NCI-H1930 (cell line): ENCODE results near the gene NUDT6.

Experiments used
- DNase-seq, 2 experiments: peaks; one replicate each; lab custom pipeline; 2025; lab: John Stamatoyannopoulos, UW

NUDT6 gene

GRCh38 chr4:122914292-122914904 is 8.0 kb downstream of the NUDT6 start:
- no peak for DNase-seq

GRCh38 chr4:122912810-122913575 is 9.4 kb downstream of the NUDT6 start:
- DNase-seq, result no peak

GRCh38 chr4:122911588-122911987 is 10.8 kb downstream of the NUDT6 start:
- no peak for DNase-seq

GRCh38 chr4:122909683-122910082 is 12.7 kb downstream of the NUDT6 start:
- DNase-seq, result no peak

- DNase-seq, result no peak
Measured at GRCh38 chr4:122908223-122908622, 14.2 kb downstream of the NUDT6 start.

GRCh38 chr4:122906859-122907305 is 15.5 kb downstream of the NUDT6 start:
- no peak for DNase-seq

GRCh38 chr4:122903766-122904288 is 18.6 kb downstream of the NUDT6 start:
- DNase-seq, result no peak

- DNase-seq, result no peak
Measured at GRCh38 chr4:122901247-122902010, 21.0 kb downstream of the NUDT6 start.

- DNase-seq, result no peak
Measured at GRCh38 chr4:122900314-122900713, 22.1 kb downstream of the NUDT6 start.

- DNase-seq, result no peak
Measured at GRCh38 chr4:122899682-122900081, 22.7 kb downstream of the NUDT6 start.

- no peak for DNase-seq
Measured at GRCh38 chr4:122898370-122899150, 23.8 kb downstream of the NUDT6 start.

- no peak for DNase-seq
Measured at GRCh38 chr4:122896270-122896669, 26.1 kb downstream of the NUDT6 start.

GRCh38 chr4:122895336-122895995 is 26.9 kb downstream of the NUDT6 start:
- DNase-seq, result no peak

- DNase-seq, result no peak
Measured at GRCh38 chr4:122894827-122895226, 27.6 kb downstream of the NUDT6 start.

- no peak for DNase-seq
Measured at GRCh38 chr4:122890147-122890795, 32.1 kb downstream of the NUDT6 start.

- no peak for DNase-seq
Measured at GRCh38 chr4:122889726-122890125, 32.7 kb downstream of the NUDT6 start.

- no peak for DNase-seq
Measured at GRCh38 chr4:122884499-122884898, 37.9 kb downstream of the NUDT6 start.

GRCh38 chr4:122882857-122883735 is 39.3 kb downstream of the NUDT6 start:
- DNase-seq, result no peak

- no peak for DNase-seq
Measured at GRCh38 chr4:122879001-122879400, 43.4 kb downstream of the NUDT6 start.

- no peak for DNase-seq
Measured at GRCh38 chr4:122876456-122876855, 45.9 kb downstream of the NUDT6 start.
